Esophagus squamous epithelium (tissue), 4 donors: Measurements from ENCODE around the gene GEMIN5.
"Not testable (repeated sequence)": the region's sequence is repeated elsewhere in the genome, so short reads cannot be mapped to it uniquely, and the experiment has no call there.

Source experiments
- CTCF ChIP-seq, 6 experiments: fragments of 450-650 bp in 4 of 6; fragments of 200-600 bp in 2 of 6; sonication (generic) in 2 of 6; IDR thresholded peaks; one replicate each; pipeline ENCODE4 v1.5.1; 2016 to 2019; ENCODE audit warnings: antibody characterized with exemption in 6 of 6, mild to moderate bottlenecking in 4 of 6, moderate library complexity in 4 of 6
- POLR2A ChIP-seq, 4 donors: fragments of 450-650 bp; IDR thresholded peaks; one replicate each; pipeline ENCODE4 v1.6.1; 2017; ENCODE audit warnings: antibody characterized with exemption in 4 of 4, mild to moderate bottlenecking in 4 of 4, moderate library complexity in 3 of 4

DNA sequence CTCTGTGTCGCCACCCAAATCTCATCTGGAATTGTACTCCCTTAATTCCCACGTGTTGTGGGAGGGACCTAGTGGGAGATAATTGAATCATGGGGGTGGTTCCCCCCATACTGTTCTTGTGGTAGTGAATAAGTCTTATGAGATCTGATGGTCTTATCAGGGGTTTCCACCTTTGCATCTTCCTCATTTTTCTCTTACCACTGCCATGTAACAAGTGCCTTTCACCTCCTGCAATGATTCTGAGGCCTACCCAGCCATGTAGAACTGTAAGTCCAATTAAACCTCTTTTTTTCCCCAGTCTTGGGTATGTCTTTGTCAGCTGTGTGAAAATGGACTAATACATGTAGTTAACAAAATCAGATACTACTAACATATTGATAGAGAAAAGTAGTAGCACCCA, 40.3 kb upstream of the GEMIN5 start:
- not testable (repeated sequence) for TF ChIP-seq CTCF, POLR2A (IDR thresholded peaks at IDR 0.05)
